CD8-positive, alpha-beta memory T cell (primary cell): ENCODE results near the gene ANK2. TPM values are rescaled to one million over a fixed set of nuclear protein-coding genes. Genes with fewer than 3 reads are reported as not detected.

Experiments
- CTCF ChIA-PET: fragments of 350-600 bp; sonication (Branson Sonifier 250); formaldehyde crosslinking; loops from one replicate; lab custom pipeline; 2021; ENCODE audit warnings: antibody characterized with exemption; lab: Charles Lee
- POLR2A ChIA-PET: fragments of 350-600 bp; sonication (Branson Sonifier 250); formaldehyde crosslinking; loops from one replicate; lab custom pipeline; 2021; ENCODE audit warnings: antibody characterized with exemption; lab: Charles Lee
- DNase-seq, 5 donors: peaks; one replicate each; pipeline versions ENCODE4 v3.0.0 to v3.0.0-alpha.2; 2020 to 2022; ENCODE audit warnings: mixed read lengths in 1 of 5
- H3K27ac ChIP-seq: one replicate; pipeline ENCODE4 v1.7.0; 2013; ENCODE audit warnings: low read depth, mild to moderate bottlenecking, low read length, moderate library complexity
- H3K27me3 ChIP-seq: 2 replicates; pipeline ENCODE4 v1.7.0; 2013; ENCODE audit warnings: low read length, mild to moderate bottlenecking; ENCODE audit not compliant: insufficient read depth, poor library complexity, severe bottlenecking
- H3K36me3 ChIP-seq: 2 replicates; pipeline ENCODE4 v1.7.0; 2013; ENCODE audit warnings: mild to moderate bottlenecking, low read length, moderate library complexity; ENCODE audit not compliant: insufficient read depth
- H3K4me1 ChIP-seq: 2 replicates; pipeline ENCODE4 v1.7.0; 2013; ENCODE audit warnings: mild to moderate bottlenecking, low read length, moderate library complexity; ENCODE audit not compliant: insufficient read depth
- H3K4me3 ChIP-seq: 2 replicates; pipeline ENCODE4 v1.7.0; 2013; ENCODE audit warnings: mild to moderate bottlenecking, low read length
- H3K9me3 ChIP-seq: 2 replicates; pipeline ENCODE4 v1.7.0; 2013; ENCODE audit warnings: mild to moderate bottlenecking, low read length
- H3K27ac Mint-ChIP-seq, 8 donors: one replicate each; pipeline ENCODE4 v1.8.0; 2020 to 2021; ENCODE audit warnings: mixed read lengths in 8 of 8, mild to moderate bottlenecking in 6 of 8, inconsistent platforms in 3 of 8, moderate library complexity in 3 of 8
- H3K27me3 Mint-ChIP-seq, 2 donors: one replicate each; pipeline ENCODE4 v1.8.0; 2020 to 2021; ENCODE audit warnings: mixed read lengths in 2 of 2, mild to moderate bottlenecking in 1 of 2, moderate library complexity in 1 of 2
- H3K36me3 Mint-ChIP-seq, 3 donors: one replicate each; pipeline ENCODE4 v1.8.0; 2020 to 2021; ENCODE audit warnings: mixed read lengths in 3 of 3, inconsistent platforms in 1 of 3, mild to moderate bottlenecking in 1 of 3
- H3K4me1 Mint-ChIP-seq, 3 donors: one replicate each; pipeline ENCODE4 v1.8.0; 2020 to 2021; ENCODE audit warnings: mixed read lengths in 3 of 3, inconsistent platforms in 1 of 3, mild to moderate bottlenecking in 1 of 3
- H3K4me3 Mint-ChIP-seq, 7 donors: one replicate each; pipeline ENCODE4 v1.8.0; 2020 to 2021; ENCODE audit warnings: mixed read lengths in 7 of 7, mild to moderate bottlenecking in 6 of 7, moderate library complexity in 4 of 7, inconsistent platforms in 2 of 7
- H3K9me3 Mint-ChIP-seq, 5 donors: one replicate each; pipeline ENCODE4 v1.8.0; 2020 to 2022; ENCODE audit warnings: mixed read lengths in 5 of 5, mild to moderate bottlenecking in 3 of 5, moderate library complexity in 2 of 5, inconsistent platforms in 1 of 5
- polyA plus RNA-seq: library from polyadenylated mRNA; unstranded; fragments of 300-500 nt; fragmentation: Illumina TruSeq; gene quantifications from one replicate; pipeline ENCODE4 v1.2.3, GENCODE V29; 2021
- total RNA-seq, 2 experiments: library from RNA; stranded (reverse); gene quantifications; one replicate each; pipeline ENCODE4 v1.2.3, GENCODE V29; 2021

The ANK2 gene
- total and polyA plus RNA-seq, 3 experiments from 2014 or later = 0.26 to 0.80 TPM; not detected in 1

GRCh38 chr4:113272523-113272922 lies 223.1 kb downstream of the ANK2 start:
- H3K9me3 Mint-ChIP-seq = peaks cover 0 to 1% (median 0%) of the 10 kb centered on the region in 5 donors
- Histone ChIP-seq H3K27ac (no peak overlapping the region), H3K4me3 (no peak overlapping the region), H3K9me3 (no peaks in the 10 kb centered on the region), H3K36me3 (no peaks in the 10 kb centered on the region), H3K27me3 (no peaks in the 10 kb centered on the region), H3K4me1 (no peaks in the 10 kb centered on the region)
- no peak for DNase-seq
- no peak overlapping the region for H3K27ac Mint-ChIP-seq
- no peak overlapping the region for H3K4me3 Mint-ChIP-seq
- POLR2A ChIA-PET = no interaction called here
- H3K27me3 Mint-ChIP-seq = peaks cover 3 to 17% of the 10 kb centered on the region in 2 donors
- no peaks in the 10 kb centered on the region for H3K36me3 Mint-ChIP-seq
- CTCF ChIA-PET = no interaction called here
- no peaks in the 10 kb centered on the region for H3K4me1 Mint-ChIP-seq

- H3K27me3 ChIP-seq = no peaks in the 10 kb centered on the region
- no peak overlapping the region for H3K4me3 ChIP-seq
- H3K36me3 Mint-ChIP-seq = no peaks in the 10 kb centered on the region
- H3K27ac Mint-ChIP-seq = no peak overlapping the region
- POLR2A ChIA-PET = no interaction called here
- no peaks in the 10 kb centered on the region for H3K4me1 ChIP-seq
- H3K4me1 Mint-ChIP-seq = no peaks in the 10 kb centered on the region
- CTCF ChIA-PET = no interaction called here
- no peaks in the 10 kb centered on the region for H3K9me3 Mint-ChIP-seq
- H3K4me3 Mint-ChIP-seq = no peak overlapping the region
- peaks cover 3 to 19% of the 10 kb centered on the region in 2 donors for H3K27me3 Mint-ChIP-seq
- no peak overlapping the region for H3K27ac ChIP-seq
- no peaks in the 10 kb centered on the region for H3K36me3 ChIP-seq
- DNase-seq = no peak
- no peaks in the 10 kb centered on the region for H3K9me3 ChIP-seq
These were observed 224.3 kb downstream of the ANK2 start for GRCh38 chr4:113273721-113274220.

- DNase-seq = no peak
- H3K27me3 Mint-ChIP-seq = peaks cover 0 to 15% of the 10 kb centered on the region in 2 donors
- H3K9me3 ChIP-seq = no peaks in the 10 kb centered on the region
- H3K9me3 Mint-ChIP-seq = no peaks in the 10 kb centered on the region
- CTCF ChIA-PET = no interaction called here
- H3K4me3 Mint-ChIP-seq = no peak overlapping the region
- H3K4me1 ChIP-seq = no peaks in the 10 kb centered on the region
- POLR2A ChIA-PET = no interaction called here
- H3K4me3 ChIP-seq = no peak overlapping the region
- no peaks in the 10 kb centered on the region for H3K36me3 ChIP-seq
- no peak overlapping the region for H3K27ac Mint-ChIP-seq
- no peaks in the 10 kb centered on the region for H3K36me3 Mint-ChIP-seq
- H3K27ac ChIP-seq = no peak overlapping the region
- H3K4me1 Mint-ChIP-seq = no peaks in the 10 kb centered on the region
- no peaks in the 10 kb centered on the region for H3K27me3 ChIP-seq
These were observed 227.2 kb downstream of the ANK2 start for GRCh38 chr4:113276464-113277170.

GRCh38 chr4:113278324-113278934 lies 229.0 kb downstream of the ANK2 start:
- H3K4me3 Mint-ChIP-seq = no peak overlapping the region
- no peaks in the 10 kb centered on the region for H3K36me3 ChIP-seq
- no peaks in the 10 kb centered on the region for H3K36me3 Mint-ChIP-seq
- peaks cover 0 to 15% of the 10 kb centered on the region in 2 donors for H3K27me3 Mint-ChIP-seq
- H3K9me3 ChIP-seq = no peaks in the 10 kb centered on the region
- no peaks in the 10 kb centered on the region for H3K9me3 Mint-ChIP-seq
- H3K4me3 ChIP-seq = no peak overlapping the region
- peak in 4 of 5 donors; percentile 7 to 55 (median 14) for DNase-seq
- no peak overlapping the region for H3K27ac ChIP-seq
- no peaks in the 10 kb centered on the region for H3K4me1 Mint-ChIP-seq
- no peaks in the 10 kb centered on the region for H3K4me1 ChIP-seq
- no peak overlapping the region for H3K27ac Mint-ChIP-seq
- H3K27me3 ChIP-seq = no peaks in the 10 kb centered on the region
- POLR2A ChIA-PET = no interaction called here
- CTCF ChIA-PET = no interaction called here

- Mint-ChIP-seq H3K4me1 (no peaks in the 10 kb centered on the region), H3K27me3 (no peaks in the 10 kb centered on the region), H3K9me3 (no peaks in the 10 kb centered on the region), H3K4me3 (no peak overlapping the region), H3K36me3 (peaks cover 0 to 2% (median 0%) of the 10 kb centered on the region in 3 donors), H3K27ac (no peak overlapping the region)
- H3K27ac ChIP-seq = no peak overlapping the region
- DNase-seq = no peak
- H3K36me3 ChIP-seq = no peaks in the 10 kb centered on the region
- no peaks in the 10 kb centered on the region for H3K4me1 ChIP-seq
- H3K27me3 ChIP-seq = no peaks in the 10 kb centered on the region
- ChIA-PET POLR2A (no interaction called here), CTCF (no interaction called here)
- H3K9me3 ChIP-seq = no peaks in the 10 kb centered on the region
- H3K4me3 ChIP-seq = no peak overlapping the region
These were observed 236.0 kb downstream of the ANK2 start for GRCh38 chr4:113285501-113285900.

GRCh38 chr4:113288257-113288656 lies 238.8 kb downstream of the ANK2 start:
- H3K9me3 Mint-ChIP-seq = no peaks in the 10 kb centered on the region
- no peak overlapping the region for H3K4me3 ChIP-seq
- POLR2A ChIA-PET = no interaction called here
- peaks cover 0 to 2% (median 0%) of the 10 kb centered on the region in 3 donors for H3K36me3 Mint-ChIP-seq
- H3K27ac Mint-ChIP-seq = no peak overlapping the region
- no peak overlapping the region for H3K27ac ChIP-seq
- no peaks in the 10 kb centered on the region for H3K4me1 ChIP-seq
- no peaks in the 10 kb centered on the region for H3K4me1 Mint-ChIP-seq
- no peak overlapping the region for H3K4me3 Mint-ChIP-seq
- no peaks in the 10 kb centered on the region for H3K36me3 ChIP-seq
- H3K27me3 ChIP-seq = no peaks in the 10 kb centered on the region
- H3K27me3 Mint-ChIP-seq = no peaks in the 10 kb centered on the region
- no peak for DNase-seq
- H3K9me3 ChIP-seq = no peaks in the 10 kb centered on the region
- CTCF ChIA-PET = no interaction called here

GRCh38 chr4:113288696-113289095 lies 239.2 kb downstream of the ANK2 start:
- ChIA-PET CTCF (no interaction called here), POLR2A (no interaction called here)
- Histone ChIP-seq H3K27ac (no peak overlapping the region), H3K36me3 (no peaks in the 10 kb centered on the region), H3K4me3 (no peak overlapping the region), H3K4me1 (no peaks in the 10 kb centered on the region), H3K27me3 (no peaks in the 10 kb centered on the region), H3K9me3 (no peaks in the 10 kb centered on the region)
- H3K27ac Mint-ChIP-seq = no peak overlapping the region
- peaks cover 0 to 2% (median 0%) of the 10 kb centered on the region in 3 donors for H3K36me3 Mint-ChIP-seq
- peaks cover 0 to under 1% of the 10 kb centered on the region in 2 donors for H3K27me3 Mint-ChIP-seq
- H3K4me3 Mint-ChIP-seq = no peak overlapping the region
- DNase-seq = no peak
- no peaks in the 10 kb centered on the region for H3K4me1 Mint-ChIP-seq
- H3K9me3 Mint-ChIP-seq = no peaks in the 10 kb centered on the region

GRCh38 chr4:113289766-113290165 lies 240.3 kb downstream of the ANK2 start:
- Mint-ChIP-seq H3K4me3 (no peak overlapping the region), H3K36me3 (peaks cover 0 to 2% (median 0%) of the 10 kb centered on the region in 3 donors), H3K27me3 (peaks cover 3 to 4% of the 10 kb centered on the region in 2 donors), H3K27ac (no peak overlapping the region), H3K9me3 (no peaks in the 10 kb centered on the region), H3K4me1 (no peaks in the 10 kb centered on the region)
- Histone ChIP-seq H3K4me1 (no peaks in the 10 kb centered on the region), H3K27ac (no peak overlapping the region), H3K36me3 (no peaks in the 10 kb centered on the region), H3K27me3 (no peaks in the 10 kb centered on the region), H3K9me3 (no peaks in the 10 kb centered on the region), H3K4me3 (no peak overlapping the region)
- no peak for DNase-seq
- POLR2A ChIA-PET = no interaction called here
- CTCF ChIA-PET = no interaction called here
